ENCODE measurements around the gene C1QL1.
"Not testable (repeated sequence)": the region's sequence is repeated elsewhere in the genome, so short reads cannot be mapped to it uniquely, and the experiment has no call there.

C1QL1 gene

DNA sequence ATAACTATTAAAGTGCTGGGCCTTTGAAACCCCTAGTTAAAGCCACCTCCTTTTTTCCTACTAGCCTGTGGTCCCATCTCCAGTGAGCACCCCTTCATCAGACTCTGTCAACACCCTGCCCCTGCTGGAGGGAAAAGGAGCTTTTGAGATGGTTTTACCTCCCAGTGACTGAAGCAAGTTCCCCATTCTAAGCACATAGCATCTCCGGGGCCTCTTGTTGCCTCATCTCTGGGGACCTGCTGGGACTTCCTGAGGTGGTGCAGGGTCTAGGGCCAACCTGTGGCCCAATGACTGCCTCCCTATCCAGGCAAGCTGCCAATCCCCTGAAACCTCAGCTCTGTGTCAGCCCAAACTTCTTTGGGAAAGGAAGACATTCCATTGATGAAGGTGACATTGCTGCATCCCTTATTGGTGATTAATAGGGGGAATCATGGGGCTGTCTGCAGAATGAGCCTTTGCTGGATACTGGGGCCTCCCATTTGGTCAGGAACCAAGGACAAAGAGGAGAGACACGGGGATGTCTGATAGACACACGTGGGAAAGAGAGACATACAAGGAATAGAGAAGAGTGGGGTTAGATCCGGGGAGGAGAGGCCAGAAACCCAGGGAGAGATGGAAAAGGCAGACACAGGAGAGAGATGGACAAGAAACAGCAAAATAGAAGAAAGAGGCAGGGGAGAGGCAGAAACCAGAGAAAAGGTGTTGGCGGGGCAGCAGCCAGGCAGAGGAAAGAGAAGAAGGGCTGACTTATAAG lies 2.4 kb downstream of the C1QL1 start:
- DNase-seq (ENCODE audit: low spot score), result no peak

DNA sequence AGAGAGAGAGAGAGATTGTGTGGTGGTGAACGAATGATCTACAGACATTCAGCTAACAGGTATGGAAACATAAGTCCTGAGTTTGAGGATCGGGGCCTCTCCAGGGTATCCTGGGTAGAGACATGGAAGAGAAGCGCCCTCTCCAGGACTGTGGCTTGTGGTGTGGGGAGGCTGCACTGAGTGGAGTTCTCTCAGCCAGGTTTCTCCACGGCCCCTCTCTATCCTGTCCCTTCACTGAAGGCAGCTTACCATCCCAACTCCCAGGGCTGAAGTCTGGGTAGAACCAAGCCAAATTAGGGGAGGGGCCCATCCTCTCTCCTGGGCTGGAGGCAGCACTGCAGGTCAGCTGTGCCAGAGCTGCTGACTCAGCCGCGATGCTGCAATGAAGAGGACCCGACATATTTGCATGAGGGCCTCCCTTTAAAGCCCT lies 6.2 kb downstream of the C1QL1 start:
- no peak for DNase-seq (ENCODE audit: low spot score)

DNA sequence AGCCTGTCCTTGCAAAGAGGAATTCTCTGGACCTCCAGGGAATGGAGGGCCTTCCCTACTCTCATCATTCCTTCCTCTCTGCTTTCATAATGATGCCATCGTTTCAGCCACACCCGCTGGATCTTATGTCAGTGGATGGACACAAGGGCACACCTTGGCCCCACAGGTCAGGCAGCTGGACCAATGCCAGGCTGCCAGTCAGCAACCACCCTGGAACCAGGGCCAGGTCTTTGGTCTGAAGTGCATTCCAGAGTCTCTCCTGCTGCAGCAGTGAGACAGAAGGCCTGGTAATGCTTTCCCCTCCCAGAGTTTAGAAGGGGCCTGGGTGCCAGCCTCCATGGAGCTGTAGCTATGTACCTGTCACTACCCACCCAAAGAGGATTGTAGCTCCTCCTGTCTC lies 7.4 kb downstream of the C1QL1 start:
- no peak for DNase-seq (ENCODE audit: low spot score)

DNA sequence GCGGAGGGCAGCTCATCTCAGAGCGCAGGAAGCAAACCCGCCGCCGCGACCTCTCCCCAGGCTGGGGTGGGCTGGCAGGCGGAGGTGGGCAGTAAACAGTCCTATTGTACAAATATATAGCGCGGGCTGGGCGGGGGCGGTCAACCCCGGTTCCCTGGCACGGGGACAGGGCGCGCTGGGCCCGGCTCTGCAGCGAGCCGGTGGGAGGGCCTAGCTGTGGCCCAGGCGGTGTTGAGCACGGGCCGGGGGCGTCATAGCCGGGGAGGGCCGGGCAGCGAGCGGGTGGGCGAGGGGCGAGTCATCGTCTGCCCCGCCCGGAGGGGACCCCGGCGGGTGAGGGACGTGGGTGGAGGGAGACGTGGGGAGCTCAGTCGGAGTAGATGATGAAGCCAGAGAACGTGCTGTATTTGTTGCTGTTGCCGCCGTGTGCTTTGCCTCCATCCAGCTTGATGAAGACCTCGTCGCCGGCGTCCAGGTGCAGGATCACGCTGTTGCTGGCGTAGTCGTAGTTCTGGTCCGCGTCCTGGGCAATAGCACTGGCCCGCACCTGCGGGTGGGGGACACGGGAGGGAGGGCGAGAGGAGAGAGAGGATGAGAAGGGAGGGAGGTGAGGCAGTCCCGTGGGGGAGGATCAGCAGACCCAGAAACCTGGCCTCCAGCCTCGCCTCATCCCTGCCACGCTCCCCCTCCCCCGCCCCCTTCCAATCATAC lies 8.1 kb downstream of the C1QL1 start:
- DNase-seq (ENCODE audit: low spot score), result no peak

DNA sequence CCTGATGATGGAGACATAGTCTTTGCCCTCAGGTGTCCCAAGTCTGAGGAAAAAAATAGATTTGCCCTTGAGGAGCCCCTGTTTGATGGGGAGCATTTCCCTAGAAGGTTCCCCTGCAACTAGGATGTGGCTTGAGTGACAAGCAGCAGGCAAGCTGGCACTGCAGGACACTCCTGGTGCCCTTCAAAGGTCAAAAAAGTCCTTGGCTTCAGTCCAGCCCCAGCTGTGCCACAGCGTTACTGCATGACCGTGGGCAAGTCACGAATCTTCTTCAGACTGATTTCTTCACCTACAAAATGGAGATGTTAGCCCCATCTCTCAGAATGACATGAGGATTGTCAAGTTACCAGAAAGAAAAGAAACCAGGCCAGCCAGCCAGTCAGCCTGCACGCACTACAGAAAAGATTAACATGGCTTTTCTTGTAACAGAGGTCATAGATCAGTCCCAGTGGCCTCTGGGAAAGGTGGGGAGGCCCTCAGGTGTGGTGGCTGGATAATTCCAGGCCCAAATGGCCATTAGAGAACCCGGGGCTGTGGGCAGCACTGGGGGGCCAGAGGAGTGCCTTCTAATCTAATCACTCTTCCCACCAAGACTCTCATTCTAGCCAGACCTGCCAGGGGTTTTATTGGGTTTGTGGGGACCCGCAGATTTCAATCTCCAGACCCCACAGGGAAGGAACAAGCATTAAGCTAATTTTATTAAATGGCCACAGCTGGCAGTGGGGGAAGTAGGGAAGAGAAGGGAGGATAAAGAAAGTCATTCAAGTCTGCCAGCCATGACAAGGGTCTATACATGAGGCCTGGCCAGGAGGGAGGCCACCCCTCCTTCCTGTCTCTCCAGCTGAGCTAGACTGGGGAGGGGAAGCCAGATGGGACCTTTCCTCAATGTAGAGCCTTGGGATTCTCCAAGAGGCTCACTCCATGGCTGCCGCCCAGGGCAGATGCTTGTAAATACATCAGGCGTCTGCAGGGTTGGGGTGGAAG lies 10.8 kb downstream of the C1QL1 start:
- DNase-seq (ENCODE audit: low spot score), result peak; percentile 98

DNA sequence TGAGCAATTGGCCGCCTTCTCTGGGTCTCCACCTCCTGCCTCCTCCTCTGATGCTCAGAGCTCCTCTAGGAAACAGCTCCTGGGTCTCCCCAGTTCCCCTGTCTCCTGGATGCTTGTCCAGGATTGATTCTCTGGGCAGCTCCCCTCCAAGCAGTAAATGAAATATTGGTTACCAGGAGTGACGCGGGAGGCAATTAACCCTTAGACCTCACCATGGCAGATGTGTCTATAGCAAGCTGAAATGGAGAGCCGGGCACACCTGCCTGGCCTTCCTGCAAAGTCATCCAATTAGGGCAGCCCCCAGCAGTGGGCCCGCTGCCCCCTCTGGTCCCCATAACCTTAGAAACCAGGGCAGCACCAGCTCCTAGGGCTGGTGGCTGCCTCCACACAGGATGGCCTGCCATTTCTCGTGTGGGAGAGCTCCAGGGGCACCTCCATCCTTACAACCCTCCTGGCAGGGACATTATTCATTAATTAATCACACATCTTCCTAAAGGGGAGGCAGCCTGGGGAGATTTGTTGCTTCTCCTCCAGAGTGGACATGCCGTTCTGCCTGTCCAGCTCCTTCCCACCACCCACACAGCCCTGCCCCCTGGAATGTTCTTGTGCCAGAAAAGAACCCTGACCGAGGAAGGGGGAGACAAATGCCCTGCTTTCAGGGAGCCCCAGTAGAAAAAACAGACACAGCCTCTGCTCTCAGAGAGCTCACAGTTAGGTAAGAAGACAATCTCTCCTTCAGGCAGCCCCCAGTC lies 12.3 kb downstream of the C1QL1 start:
- no peak for DNase-seq (ENCODE audit: low spot score)

DNA sequence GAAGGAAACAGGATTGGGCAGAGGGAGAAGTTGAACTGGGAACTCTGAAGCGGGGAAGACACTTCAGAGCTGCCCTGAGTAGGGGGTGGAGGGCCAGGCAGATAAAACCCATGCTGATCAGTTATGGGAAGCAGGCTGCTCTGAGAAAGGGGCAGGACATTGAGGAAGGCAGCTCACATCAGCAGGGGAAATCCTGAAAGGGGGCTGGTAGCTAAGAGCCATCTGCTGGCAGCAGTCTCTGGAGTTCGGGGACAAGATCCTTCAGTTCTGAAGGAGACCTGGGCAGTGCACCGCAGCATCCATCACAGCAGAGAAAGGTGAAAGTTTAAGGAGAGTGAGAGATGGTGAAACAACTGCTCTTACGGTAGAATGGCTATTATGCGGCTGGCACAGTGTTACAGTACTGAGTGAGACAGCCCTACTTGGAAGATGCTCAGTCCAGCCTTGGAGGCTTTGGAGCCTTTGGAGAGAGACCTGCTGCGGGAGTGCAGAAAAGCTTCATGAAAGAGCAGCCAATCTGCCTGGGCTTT lies 15.1 kb downstream of the C1QL1 start:
- DNase-seq (ENCODE audit: low spot score), result no peak

DNA sequence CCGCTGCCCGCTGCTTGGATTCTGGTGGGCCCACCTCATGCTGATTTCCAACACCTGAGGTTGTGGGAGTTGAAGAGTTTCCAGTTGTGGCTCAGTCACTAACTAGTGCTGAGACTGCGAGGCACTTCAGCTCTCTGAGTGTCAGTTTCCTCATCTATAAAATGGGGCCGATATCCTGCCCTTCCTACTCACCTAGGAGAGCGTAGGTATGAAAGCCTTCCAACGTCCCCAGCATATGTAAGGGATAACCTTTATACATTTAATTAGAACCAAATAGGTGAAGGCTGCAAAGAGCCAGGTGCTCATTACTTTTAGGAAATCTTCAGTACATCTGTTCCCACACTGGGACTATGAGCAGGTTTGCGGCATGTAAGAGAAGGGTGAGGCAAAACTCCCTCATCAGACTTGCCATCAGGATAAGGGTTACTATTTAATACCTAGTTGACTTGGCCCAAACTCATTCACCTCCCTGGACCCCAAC lies 19.7 kb downstream of the C1QL1 start:
- no peak for DNase-seq (ENCODE audit: low spot score)

DNA sequence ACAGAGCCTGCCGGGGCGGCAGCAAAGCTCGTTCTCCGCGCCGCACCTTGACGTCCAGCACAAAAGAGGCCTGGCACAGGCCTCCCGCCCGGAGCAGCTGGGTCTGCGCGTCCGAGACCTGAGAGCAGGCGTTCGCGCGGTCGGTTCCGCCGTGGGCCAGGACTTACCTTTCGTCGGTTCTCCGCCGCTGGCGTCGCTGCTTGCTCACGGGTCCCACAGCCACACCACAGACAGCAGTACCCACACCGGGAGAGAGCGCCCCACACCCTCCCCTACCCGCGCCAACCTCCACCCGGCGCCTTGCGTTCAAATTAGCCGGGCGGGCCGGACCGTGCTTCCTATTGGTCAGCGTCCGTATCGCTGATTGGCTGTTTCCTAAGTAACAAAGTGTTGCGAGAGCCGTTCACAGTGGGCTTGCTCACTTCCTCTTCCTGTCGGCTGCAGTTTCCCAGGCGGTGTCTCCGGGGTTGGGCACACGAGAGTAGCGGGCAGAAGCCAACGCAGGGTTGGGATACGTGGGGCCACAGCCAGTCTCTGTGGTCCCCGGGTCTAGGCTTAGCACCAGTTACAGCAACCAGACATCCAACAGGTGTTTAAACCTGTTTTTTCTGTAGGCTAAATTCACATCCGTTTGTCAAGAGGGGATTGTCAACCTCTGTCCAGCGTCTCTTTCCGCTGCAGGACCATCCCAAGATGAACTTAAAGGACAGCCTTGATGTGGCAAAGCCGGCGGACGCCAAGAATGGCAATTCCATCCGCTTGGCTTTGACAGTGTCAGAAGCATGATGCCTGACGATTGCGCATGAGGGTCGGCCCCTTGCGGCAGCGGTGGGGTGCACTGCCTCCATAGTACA lies 20.4 kb downstream of the C1QL1 start, which contains the start of gene KIF18B:
Gene KIF18B, minus strand, starts transcription at position 313 of the 854 bp plus-strand sequence. CDS start 11,429 bp downstream, outside the sequence.
- DNase-seq (ENCODE audit: low spot score), result peak; percentile 99

DNA sequence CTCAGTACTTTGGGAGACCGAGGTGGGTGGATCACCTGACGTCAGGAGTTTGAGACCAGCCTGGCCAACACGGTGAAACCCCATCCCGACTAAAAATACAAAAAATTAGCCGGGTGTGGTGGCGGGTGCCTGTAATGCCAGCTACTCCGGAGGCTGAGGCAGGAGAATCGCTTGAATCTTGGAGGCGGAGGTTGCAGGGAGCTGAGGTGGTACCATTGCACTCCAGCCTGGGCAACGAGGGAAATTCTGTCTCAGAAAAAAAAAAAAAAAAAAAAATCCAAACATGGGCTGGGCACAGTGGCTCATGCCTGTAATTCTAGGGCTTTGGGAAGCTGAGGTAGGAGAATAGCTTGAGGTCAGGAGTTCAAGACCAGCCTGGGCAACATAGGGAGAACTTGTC lies 22.5 kb downstream of the C1QL1 start:
- not testable (repeated sequence) for DNase-seq (ENCODE audit: low spot score)

DNA sequence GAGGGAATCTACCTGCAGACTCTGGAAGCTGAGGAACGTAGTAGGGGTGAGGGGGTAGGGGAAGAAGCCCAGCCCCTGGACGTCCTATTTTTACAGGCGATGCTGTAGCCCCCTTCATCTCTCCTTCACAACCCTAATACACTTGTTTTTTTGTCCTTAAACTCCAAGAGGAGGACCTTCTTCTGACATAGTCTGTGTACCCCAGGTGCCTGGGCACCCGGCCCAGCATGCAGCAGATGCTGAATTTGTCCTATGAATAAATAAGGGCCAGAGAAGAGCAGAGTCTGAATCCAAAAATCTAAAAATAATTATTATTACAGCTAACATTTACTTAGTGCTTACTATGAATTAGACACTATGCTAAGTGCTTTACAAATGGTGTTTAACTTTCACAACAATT lies 25.6 kb downstream of the C1QL1 start:
- no peak for DNase-seq (ENCODE audit: low spot score)

DNA sequence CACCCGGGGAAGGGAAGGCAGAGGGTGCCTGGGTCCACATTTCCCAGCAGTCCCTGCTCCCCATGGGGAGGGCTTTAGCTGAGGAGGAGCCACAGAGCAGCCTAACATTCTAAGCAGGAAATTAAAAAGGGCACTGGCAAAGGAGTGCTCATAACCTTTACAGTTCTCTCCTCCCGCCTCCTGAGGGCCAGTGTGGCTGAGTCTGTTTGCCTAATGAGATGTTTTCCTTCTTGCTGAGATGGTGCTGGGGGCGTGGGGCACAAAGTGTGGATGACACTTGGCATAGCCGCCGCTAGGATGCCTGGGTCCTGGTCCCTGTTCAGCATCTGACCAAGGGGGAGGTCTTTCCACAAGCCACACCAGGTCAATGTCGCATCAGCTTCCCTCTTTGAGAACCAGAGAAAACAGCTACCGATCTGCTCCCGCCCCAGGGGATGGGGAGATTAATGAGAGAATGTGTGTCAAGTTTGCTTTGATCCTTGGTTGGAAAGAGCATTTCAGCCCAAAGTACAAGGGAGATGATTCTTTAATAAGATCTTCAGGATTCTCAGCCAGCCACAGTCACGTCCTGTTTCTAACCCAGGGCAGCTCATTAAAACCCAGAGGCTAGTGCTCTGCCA lies 26.3 kb downstream of the C1QL1 start:
- DNase-seq (ENCODE audit: low spot score), result no peak

DNA sequence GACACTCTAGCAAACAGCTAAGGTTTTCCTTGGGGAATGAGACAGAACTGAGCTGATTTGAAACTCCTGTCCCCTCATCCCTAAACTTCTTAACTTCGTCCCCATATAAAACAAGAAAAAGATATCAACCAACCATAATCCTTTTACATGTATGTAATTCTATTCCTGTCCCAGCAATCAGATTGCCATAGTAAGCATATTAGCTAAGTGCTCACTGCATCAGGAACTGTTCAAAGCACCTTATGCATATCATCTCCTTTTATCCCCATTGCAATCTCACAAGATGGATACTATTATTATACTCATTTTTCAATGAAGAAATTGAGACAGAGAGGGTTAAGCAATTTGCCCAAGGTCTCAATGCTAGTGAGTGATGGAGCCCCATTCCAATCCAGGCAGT lies 27.3 kb downstream of the C1QL1 start:
- DNase-seq (ENCODE audit: low spot score), result no peak

DNA sequence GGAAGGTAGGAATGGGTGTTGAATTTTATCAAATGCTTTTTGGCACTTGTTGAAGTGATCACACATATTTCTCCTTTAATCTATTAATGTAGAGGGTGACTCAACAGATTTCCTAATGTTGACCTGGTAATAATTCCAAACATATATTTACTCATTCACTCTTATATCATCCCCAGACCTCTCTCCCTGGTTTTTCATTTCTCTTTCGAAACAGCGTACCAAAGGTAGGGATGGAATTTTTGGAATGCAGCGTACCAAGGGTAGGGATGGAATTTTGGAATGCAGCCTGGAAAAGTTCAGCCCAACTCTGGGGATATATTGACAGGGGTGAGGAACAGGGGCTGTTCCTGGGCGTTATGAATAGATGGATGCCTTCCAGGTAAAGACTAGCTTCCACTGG lies 27.8 kb downstream of the C1QL1 start:
- DNase-seq (ENCODE audit: low spot score), result no peak

DNA sequence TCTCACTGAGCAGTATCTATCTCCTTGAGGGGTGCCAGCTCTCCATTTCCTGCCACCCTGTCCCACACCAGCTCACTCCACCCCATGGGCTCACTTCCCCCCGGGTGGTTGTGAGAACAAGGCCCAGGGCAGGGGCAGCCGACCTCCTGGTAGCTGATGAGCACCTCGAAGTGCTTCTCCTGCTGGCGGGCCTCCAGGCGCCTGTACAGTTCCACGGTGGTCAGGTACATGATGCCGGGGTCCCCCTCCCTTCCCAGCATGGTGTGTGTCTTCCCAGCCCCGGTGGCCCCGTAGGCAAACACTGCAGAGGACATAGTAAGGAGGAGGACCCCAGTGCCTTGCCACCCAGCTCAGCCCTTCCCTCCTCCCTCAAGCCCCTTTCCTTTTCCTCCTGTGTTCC lies 33.0 kb downstream of the C1QL1 start:
- DNase-seq (ENCODE audit: low spot score), result no peak

DNA sequence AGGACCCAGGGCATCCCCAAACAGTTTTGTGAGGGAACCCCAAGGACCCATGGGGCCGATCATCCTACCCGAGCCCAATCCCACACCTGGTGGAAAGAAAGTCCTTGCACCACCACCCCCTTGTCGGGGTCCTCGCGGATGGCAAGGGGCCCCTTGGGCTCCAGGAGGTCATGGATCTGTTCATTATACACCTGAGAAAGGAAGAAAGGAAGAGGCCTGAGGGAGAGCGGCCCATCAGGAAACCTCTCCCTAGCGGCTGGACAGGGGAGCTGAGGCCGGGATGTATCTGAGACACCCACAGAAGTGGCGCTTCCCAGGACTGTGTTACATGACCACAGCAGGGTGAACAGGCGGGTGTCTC lies 33.4 kb downstream of the C1QL1 start:
- DNase-seq (ENCODE audit: low spot score), result no peak

DNA sequence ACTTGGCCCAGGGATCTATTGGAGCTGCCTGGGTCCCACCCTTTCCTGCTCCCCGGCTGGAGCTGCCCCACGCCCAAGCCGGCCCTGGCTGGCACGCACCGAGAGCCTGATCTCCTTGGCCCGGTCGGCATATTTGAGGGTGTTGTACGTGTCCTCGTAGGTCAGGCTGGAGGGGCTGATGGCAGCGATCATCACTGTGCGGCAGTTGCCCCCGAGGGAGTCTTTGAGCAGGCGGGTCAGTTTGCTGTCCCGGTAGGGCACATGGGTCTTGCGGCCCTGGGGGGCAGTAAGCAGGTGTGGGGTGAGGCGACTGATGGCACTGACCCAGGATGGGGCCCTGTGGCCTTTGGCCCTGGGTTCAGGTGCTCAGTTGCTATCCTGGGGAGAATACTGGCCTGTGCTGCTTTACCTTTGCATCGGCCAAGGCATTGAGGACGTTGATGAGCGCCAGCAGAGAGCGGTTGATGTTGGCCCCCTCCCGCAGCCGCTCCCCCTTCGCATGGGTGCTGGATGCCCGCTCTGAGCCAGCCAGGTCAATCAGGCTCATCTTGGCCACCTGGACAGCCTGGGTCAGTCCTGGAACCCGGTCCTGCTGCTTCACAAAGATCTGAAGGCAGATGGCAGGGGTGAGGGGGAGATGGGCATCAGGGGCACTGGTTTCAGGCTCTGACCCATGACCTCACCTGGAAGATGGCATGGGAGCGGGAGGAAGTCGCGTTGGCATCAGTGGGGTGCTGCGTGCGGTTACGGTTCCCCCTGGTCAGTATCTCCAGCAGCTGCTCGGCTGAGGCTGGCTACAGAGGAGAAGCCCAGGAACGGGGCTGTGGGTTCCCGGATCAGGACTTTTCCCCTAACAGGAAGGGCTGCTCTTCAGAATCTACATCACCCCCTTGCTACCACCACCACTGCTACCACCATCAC lies 34.0 kb downstream of the C1QL1 start:
- DNase-seq (ENCODE audit: low spot score), result no peak

DNA sequence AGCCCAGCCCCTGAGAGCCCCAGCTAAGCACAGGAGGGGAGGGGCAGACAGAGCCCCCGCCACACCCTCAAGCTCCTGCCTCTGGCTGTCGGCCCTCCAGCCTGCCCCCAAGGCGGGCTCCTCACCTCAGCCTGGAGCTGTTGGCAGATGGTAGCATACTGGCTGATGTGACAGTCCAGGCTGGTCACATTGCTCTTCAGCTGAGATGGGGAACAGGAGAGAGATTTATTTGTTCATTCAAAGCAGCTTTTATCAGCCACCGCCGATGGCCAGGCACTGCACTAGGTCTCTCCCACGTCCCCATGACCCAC lies 35.4 kb downstream of the C1QL1 start:
- DNase-seq (ENCODE audit: low spot score), result no peak

Data from SK-N-DZ (cell line).